Kidney (tissue), 14 donors: ENCODE measurements around the gene SLC36A1. TPM values are rescaled to one million over a fixed set of nuclear protein-coding genes. Genes with fewer than 3 reads are reported as not detected.
A peak's percentile ranks its signal among the peaks of the same experiment; 100 is the strongest.

Experiments used
- DNase-seq, 5 donors: peaks; one replicate each; pipeline ENCODE4 v3.0.0-alpha.2; 2013 to 2020
- FAIRE-seq: peaks from 2 replicates; lab custom pipeline; 2012; peaks lifted over from hg19 to GRCh38; lab: Jason Lieb, UNC
- H3K27ac ChIP-seq, 2 donors: one replicate each; pipeline ENCODE4 v1.7.0; 2013; ENCODE audit warnings: low read depth in 2 of 2, low read length in 2 of 2, inconsistent platforms in 1 of 2
- H3K27me3 ChIP-seq: one replicate; pipeline ENCODE4 v1.7.1; 2013; ENCODE audit warnings: low read length, inconsistent platforms; ENCODE audit not compliant: control insufficient read depth, insufficient read depth
- H3K36me3 ChIP-seq, 3 donors: one replicate each; pipeline versions ENCODE4 v1.7.0 to v1.7.1; 2013; ENCODE audit warnings: low read length in 3 of 3, control low read depth in 1 of 3, inconsistent platforms in 1 of 3; ENCODE audit not compliant: insufficient read depth in 3 of 3, control insufficient read depth in 2 of 3
- H3K4me1 ChIP-seq, 3 donors: one replicate each; pipeline versions ENCODE4 v1.7.0 to v1.7.1; 2013; ENCODE audit warnings: low read length in 3 of 3, inconsistent platforms in 1 of 3, low read depth in 1 of 3; ENCODE audit not compliant: control insufficient read depth in 2 of 3, insufficient read depth in 2 of 3
- H3K4me3 ChIP-seq, 3 donors: one replicate each; pipeline versions ENCODE4 v1.7.0 to v1.8.1; 2013; ENCODE audit warnings: low read length in 3 of 3, control low read depth in 1 of 3, inconsistent platforms in 1 of 3
- H3K9ac ChIP-seq, 3 donors: one replicate each; pipeline versions ENCODE4 v1.7.0 to v1.7.1; 2013; ENCODE audit warnings: low read length in 3 of 3, control low read depth in 1 of 3, inconsistent platforms in 1 of 3
- H3K9me3 ChIP-seq, 3 donors: one replicate each; pipeline versions ENCODE4 v1.7.0 to v1.7.1; 2013; ENCODE audit warnings: low read length in 3 of 3, control low read depth in 1 of 3, inconsistent platforms in 1 of 3; ENCODE audit not compliant: control insufficient read depth in 2 of 3, insufficient read depth in 1 of 3
- intact Hi-C: fragments of 100-400 bp; cut with DNase I; formaldehyde crosslinking; loops from one replicate; pipeline ENCODE4 v1.11.1; 2022
- polyA plus RNA-seq: library from polyadenylated mRNA; stranded (reverse); fragments of 350-450 nt; fragmentation: Illumina TruSeq; extraction: RNeasy Lipid Tissue Mini Kit (QIAGEN cat#74804); gene quantifications from one replicate; pipeline ENCODE4 v1.2.3, GENCODE V29; 2014; ENCODE audit warnings: low read depth, low replicate concordance; ENCODE audit not compliant: insufficient read depth
- total RNA-seq: library from RNA; stranded (reverse); fragmentation: NEBNext Ultra II Directional; extraction: Animal tissue kit (Norgen Biotek cat#: 25700); gene quantifications from one replicate; pipeline ENCODE4 v1.2.1, GENCODE V29; 2021
- TF ChIP-seq, protein P1 (sequence below): IDR thresholded peaks from 3 replicates; pipeline ENCODE4 v1.5.1; 2012; ENCODE audit warnings: mild to moderate bottlenecking, moderate library complexity, borderline replicate concordance; ENCODE audit not compliant: insufficient read depth; ENCODE audit errors: extremely low read depth
- donor health status: control.
- donor health status: control.
- donor health status: control.
- donor health status: control.
- donor health status: control.
- donor health status: DM: yes; HTN: yes; CAD: no.
- donor health status: Normal renal cell carcinoma (clear cell type).

Gene SLC36A1
- total and polyA plus RNA-seq, 2 donors from 2014 or later, result 4.1 to 11.0 TPM

DNA sequence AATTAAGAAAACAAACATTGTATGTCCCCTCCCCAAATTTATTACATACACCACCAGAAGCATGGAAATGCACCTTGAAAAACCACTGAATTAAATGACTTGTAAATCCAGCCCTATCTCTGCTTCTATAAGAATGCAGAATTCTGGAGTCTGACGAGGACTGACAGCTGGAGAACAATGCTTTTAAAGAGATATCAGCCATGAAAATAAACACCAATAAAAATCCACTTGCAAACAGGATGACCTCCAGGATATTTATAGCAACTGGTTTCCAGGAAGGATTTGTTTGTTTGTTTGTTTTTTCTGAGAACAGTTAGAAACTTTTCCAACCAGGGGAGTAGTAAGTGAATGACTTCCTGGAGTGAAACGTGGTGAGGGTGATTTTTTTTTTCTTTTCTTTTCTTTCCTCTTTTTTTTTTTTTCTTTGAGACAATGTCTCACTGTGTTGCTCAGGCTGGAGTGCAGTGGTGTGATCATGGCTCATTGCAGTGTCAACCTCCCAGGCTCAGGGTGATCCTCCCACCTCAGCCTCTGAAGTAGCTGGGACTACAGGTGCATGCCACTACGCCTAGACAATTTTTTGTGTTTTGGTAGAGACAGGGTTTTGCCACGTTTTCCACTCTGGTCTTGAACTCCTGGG lies 38.7 kb upstream of the SLC36A1 start:
- Histone ChIP-seq H3K27ac (no peak overlapping the region), H3K27me3 (no peaks in the 10 kb centered on the region), H3K4me3 (no peak overlapping the region), H3K4me1 (peaks cover 0 to 8% (median 5%) of the 10 kb centered on the region in 3 donors), H3K9me3 (no peaks in the 10 kb centered on the region), H3K36me3 (no peaks in the 10 kb centered on the region), H3K9ac (no peak overlapping the region)
- intact Hi-C loops, result no loop called here
- TF ChIP-seq, protein P1, sequence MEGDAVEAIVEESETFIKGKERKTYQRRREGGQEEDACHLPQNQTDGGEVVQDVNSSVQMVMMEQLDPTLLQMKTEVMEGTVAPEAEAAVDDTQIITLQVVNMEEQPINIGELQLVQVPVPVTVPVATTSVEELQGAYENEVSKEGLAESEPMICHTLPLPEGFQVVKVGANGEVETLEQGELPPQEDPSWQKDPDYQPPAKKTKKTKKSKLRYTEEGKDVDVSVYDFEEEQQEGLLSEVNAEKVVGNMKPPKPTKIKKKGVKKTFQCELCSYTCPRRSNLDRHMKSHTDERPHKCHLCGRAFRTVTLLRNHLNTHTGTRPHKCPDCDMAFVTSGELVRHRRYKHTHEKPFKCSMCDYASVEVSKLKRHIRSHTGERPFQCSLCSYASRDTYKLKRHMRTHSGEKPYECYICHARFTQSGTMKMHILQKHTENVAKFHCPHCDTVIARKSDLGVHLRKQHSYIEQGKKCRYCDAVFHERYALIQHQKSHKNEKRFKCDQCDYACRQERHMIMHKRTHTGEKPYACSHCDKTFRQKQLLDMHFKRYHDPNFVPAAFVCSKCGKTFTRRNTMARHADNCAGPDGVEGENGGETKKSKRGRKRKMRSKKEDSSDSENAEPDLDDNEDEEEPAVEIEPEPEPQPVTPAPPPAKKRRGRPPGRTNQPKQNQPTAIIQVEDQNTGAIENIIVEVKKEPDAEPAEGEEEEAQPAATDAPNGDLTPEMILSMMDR, result no peak
- FAIRE-seq (no peak), DNase-seq (peak in 2 of 5 donors; percentile 13 to 41)

GRCh38 chr5:151413800-151414199 lies 33.6 kb upstream of the SLC36A1 start:
- no peak overlapping the region for H3K9ac ChIP-seq
- DNase-seq (no peak), FAIRE-seq (no peak)
- no peaks in the 10 kb centered on the region for H3K27me3 ChIP-seq
- intact Hi-C loops, result no loop called here
- H3K36me3 ChIP-seq, result no peaks in the 10 kb centered on the region
- no peak overlapping the region for H3K4me3 ChIP-seq
- H3K27ac ChIP-seq, result no peak overlapping the region
- H3K4me1 ChIP-seq, result peaks cover 0 to 5% (median 4%) of the 10 kb centered on the region in 3 donors
- TF ChIP-seq, protein P1, result no peak
- peaks cover 0 to 4% (median 0%) of the 10 kb centered on the region in 3 donors for H3K9me3 ChIP-seq

DNA sequence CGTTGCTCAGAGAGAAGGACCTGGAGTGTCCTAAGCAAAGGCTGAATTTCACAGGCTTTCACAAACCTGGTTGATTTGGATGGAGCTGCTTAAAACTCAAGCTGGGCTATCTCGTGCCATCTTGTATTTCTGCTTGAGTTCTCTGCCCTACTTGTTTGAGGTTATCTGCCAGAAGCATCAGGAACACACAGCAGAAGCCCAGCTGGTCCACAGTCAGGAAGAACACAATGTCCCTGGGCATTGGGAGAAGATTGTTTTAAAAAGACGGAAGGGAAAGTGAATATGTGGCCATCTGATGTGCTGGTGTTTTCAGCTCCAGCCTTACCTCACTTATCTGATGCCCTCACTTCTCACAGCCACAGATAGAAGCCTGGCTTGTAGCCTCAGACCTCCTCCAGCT lies 32.9 kb upstream of the SLC36A1 start:
- no peak for FAIRE-seq
- no peaks in the 10 kb centered on the region for H3K36me3 ChIP-seq
- no peak overlapping the region for H3K27ac ChIP-seq
- TF ChIP-seq, protein P1, result no peak
- no peak overlapping the region for H3K4me3 ChIP-seq
- no peaks in the 10 kb centered on the region for H3K27me3 ChIP-seq
- peaks cover 0 to 4% (median 0%) of the 10 kb centered on the region in 3 donors for H3K9me3 ChIP-seq
- H3K9ac ChIP-seq, result no peak overlapping the region
- intact Hi-C loops, result no loop called here
- no peak for DNase-seq
- H3K4me1 ChIP-seq, result peaks cover 0 to 2% (median under 1%) of the 10 kb centered on the region in 3 donors

DNA sequence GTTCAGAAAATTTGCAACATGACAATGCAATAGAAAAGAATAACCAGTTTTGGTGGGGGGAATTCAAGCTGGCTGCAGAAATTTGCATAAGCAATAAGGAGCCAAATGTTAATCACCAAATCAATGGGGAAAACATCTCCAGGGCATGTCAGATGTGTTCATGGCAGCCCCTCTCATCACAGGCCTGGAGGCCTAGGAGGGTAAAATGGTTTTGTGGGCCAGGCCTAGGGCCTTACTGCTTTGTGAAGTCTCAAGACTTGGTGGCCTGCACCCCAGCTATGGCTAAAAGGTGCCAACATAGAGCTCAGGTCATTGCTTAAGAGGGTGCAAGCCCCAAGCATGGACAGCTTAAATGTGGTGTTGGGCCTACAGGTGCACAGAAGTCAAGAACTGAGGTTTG lies 29.7 kb upstream of the SLC36A1 start:
- intact Hi-C loops, result no loop called here
- no peak overlapping the region for H3K27ac ChIP-seq
- no peak for DNase-seq
- no peaks in the 10 kb centered on the region for H3K27me3 ChIP-seq
- H3K36me3 ChIP-seq, result no peaks in the 10 kb centered on the region
- H3K4me1 ChIP-seq, result no peaks in the 10 kb centered on the region
- no peak overlapping the region for H3K4me3 ChIP-seq
- peaks cover 0 to 4% (median 0%) of the 10 kb centered on the region in 3 donors for H3K9me3 ChIP-seq
- no peak for FAIRE-seq
- H3K9ac ChIP-seq, result no peak overlapping the region
- TF ChIP-seq, protein P1, result no peak
